GM20000 (cell line): ENCODE data around the gene HRH2.
"Not testable (repeated sequence)": the region's sequence is repeated elsewhere in the genome, so short reads cannot be mapped to it uniquely, and the experiment has no call there.

Source experiments
- DNase-seq: peaks from one replicate; pipeline ENCODE4 v3.0.0; 2012; ENCODE audit warnings: low spot score
- TF ChIP-seq, protein P1 (sequence below): IDR thresholded peaks from 2 replicates; pipeline ENCODE4 v1.5.1; 2012; ENCODE audit warnings: mild to moderate bottlenecking, control low read depth; ENCODE audit errors: extremely low read depth, missing control alignments

The HRH2 gene

DNA sequence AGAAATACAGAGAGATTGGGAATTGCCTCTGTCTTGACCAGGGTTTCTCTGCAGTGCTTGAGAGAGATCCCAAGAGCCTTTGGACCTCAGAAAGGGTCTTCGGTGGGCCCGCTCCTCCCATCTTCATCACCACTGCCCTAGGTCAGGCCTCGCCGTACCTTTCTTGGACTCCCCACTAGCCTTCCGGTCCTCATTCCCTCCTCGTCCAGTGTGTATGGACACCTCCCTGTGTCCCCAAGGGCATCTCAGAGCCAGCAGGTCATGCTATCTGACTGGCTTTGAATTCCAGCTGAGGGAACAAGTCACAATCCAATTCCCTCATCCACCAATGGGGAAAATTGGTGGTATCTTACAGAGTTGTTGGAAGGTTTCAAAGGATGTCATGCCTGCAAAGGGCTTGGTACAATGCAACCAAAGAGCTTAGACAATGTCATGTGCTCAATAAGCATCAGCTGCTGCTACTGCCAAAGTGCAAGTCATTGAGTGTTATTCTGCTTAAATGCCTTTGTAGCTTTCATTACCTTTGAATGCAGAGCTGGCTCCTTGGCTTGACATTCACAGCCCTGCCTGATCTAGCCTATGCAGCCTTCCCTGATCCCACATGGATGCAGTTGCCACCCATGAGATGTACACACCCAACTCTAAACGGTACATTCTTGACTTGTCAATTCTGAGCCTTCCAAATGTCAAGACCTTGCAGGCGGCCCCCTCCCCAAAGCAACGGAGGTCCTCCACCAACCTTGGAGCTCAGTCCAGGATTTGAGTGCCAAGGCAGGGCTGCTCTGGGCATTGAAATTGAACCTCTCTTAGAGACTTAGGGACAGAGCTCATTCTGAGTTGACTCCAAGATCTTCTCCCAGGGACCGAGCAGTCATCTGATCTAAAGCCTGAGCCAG, 58.0 kb downstream of the HRH2 start:
- no peak for DNase-seq
- TF ChIP-seq, protein P1, sequence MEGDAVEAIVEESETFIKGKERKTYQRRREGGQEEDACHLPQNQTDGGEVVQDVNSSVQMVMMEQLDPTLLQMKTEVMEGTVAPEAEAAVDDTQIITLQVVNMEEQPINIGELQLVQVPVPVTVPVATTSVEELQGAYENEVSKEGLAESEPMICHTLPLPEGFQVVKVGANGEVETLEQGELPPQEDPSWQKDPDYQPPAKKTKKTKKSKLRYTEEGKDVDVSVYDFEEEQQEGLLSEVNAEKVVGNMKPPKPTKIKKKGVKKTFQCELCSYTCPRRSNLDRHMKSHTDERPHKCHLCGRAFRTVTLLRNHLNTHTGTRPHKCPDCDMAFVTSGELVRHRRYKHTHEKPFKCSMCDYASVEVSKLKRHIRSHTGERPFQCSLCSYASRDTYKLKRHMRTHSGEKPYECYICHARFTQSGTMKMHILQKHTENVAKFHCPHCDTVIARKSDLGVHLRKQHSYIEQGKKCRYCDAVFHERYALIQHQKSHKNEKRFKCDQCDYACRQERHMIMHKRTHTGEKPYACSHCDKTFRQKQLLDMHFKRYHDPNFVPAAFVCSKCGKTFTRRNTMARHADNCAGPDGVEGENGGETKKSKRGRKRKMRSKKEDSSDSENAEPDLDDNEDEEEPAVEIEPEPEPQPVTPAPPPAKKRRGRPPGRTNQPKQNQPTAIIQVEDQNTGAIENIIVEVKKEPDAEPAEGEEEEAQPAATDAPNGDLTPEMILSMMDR: no peak

DNA sequence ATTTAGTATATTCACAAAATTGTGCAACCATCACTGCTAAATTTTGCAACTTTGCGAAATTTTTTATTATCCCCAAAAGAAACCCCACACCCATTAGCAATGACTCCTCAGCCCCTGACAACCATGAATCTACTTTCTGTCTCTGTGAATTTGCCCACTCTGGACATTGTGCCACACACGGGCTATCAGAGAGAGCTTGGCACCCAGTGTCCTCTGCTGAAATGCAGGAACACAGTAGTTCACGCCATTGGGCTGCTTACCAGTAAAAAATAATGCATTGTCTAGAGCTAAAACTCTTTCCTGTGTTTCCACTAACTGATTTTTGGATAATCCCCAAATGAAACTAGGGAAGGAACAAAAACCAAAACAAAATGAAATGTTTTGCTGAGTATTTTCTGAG, 60.0 kb downstream of the HRH2 start:
- no peak for DNase-seq
- TF ChIP-seq, protein P1: no peak

DNA sequence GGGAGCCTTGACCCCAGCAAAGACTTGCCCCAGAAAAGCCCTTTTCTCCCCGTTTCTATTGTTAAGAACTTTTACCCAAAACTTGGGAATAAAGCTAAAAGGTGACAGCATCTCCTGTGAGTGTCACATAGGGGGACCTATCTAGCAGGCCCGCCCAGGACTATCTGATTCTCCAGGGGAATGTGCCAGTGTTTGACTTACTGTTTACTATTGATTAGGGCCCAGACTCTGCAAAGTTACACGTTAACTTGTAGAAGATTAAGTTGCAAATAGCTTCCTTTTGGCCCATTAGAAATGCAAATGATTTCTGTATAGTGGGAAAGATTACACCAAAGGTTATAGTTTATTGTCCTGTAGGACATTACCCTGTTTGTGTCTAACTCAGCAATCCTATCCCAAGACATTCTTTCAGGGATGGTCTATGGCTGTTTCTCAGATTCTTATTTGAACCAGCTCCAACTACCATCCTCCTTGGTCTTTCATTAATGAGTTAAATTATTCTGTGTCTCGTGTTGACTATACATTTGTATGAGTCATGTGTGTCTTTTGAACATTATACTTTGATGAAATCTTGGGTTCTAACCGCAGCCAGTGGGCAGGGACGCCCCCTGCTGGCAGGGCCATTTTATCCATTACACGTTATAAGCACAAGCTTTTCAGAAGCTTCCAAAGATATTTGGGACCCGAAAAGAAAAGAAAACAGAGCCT, 60.7 kb downstream of the HRH2 start:
- DNase-seq: no peak
- TF ChIP-seq, protein P1: no peak

DNA sequence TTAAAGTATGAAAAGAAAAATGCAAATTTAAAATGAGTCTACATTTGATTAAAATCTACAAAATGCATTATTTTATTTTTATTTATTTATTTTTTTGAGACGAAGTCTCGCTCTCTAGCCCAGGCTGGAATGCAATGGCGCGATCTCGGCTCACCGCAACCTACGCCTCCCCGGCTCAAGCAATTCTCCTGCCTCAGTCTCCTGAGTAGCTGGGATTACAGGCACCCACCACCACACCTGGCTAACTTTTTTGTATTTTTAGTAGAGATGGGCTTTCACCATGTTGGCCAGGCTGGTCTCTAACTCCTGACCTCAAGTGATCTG, 61.2 kb downstream of the HRH2 start:
- not testable (repeated sequence) for DNase-seq

DNA sequence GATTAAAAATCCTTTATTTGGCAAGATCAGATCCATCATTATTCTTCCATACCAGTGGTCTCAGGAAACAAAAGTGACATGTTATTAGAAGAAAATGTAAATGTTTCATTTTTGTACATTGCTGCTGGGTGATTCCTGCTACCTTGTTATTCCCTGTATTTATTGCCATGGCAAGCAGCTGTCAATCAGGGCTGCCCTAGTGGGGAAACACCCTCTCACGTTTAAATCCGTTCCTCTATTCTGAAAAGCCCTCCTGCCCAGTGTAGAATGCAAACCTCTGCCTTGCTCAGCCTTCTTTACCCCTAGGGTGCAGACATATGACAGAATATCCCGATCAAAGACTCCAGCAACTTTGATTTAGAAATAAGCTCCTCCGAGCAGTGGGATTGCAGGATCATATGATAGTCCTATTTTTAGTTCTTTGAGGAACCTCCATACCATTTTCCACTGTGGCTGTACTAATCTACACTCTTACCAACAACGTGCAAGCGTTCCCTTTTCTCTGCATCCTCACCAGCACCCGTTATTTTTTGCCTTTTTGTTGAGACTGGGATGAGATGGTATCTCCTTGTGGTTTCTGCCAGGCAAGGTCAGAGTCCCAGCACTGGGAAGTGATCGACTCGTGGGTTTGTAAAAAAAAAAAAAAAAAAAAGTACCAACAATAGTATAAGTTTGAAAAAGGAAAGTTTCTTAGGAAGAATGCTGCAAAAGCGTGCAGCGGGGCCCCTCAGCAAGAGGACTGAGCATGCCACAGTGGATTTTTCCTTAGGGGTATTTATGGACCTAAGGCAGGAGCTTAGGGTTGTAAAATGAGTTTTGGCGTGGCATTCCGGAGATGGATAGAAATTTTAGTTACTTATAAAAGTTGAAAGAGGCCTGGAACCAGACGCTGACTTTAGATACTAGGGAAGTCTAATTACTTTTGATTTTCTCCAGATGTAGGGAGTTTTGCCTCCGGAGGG, 66.7 kb downstream of the HRH2 start:
- DNase-seq: no peak
- TF ChIP-seq, protein P1: no peak

DNA sequence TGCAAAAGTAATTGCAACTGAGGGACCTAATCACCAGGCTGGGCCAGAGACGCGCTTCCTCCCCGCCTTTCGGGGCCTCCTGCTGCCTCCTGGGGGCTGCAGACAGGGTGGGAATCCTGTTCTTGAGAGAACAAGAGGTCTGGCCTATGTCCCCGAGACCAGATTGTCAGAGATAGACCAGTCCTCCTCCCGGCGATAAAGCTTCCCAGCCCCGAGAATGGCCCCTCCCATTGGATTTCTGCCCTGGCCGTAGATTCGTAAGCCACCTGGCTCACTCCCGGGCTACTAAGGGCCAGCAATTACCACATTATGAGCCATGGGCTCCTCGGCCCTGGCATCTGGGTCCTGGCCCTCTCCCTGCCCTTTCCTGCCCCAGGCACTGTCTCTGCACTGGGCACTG, 70.4 kb downstream of the HRH2 start:
- TF ChIP-seq, protein P1: no peak
- no peak for DNase-seq

DNA sequence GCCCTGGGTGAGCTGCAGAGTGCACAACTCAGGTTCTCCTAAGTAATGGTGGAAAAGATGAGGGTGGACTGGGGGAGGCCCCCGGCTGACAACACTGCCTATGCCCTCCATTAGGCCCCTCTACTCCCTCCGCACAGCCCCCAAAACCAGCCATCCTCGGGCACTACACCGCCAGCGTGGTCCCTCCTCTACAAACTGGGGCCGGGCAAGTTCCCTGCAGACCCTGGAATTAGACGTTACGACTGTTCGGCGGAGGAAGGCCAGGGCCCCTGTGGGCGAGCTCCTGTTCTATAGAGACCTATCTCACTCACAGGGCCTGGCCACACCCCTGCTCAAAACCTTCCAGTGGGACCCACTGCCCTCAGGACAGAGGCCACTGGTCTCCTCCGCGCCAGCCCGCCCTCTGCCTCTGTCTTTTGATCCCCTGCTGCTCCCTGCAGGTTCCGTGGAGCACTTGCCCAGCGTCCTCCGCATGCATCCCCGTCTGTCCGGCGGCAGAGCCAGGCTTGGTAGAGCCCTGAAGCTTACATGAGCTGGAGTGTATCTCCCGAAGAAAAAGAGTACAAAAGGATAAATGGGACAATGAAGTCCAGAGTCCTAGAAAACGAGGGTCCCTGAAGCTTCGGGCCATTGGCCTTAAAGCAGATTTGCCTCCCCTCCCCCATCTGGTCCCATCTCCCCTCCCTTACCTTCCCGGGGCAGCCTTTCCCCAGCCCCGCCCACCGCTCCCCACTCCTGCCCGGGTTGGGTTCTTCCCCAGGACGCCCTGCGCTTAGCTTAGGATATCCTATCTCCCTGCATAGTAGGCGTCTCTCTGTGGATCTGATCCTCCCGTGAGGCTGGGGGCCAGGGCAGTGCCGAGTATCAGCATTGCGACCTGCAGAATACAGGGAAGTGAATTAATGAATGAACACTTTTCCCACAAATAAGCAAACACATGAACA, 71.3 kb downstream of the HRH2 start:
- DNase-seq: no peak
- TF ChIP-seq, protein P1: no peak
